HG03442 (cell line): Measurements from ENCODE around the gene STUM.

Experiments used
- ATAC-seq: cut with Tn5 transposase; IDR thresholded peaks from one replicate; pipeline ENCODE4 v1.9.1; 2021; ENCODE audit warnings: mild to moderate bottlenecking, moderate library complexity; ENCODE audit not compliant: unreplicated experiment

Gene STUM

GRCh38 chr1:226649244-226649643, 100.7 kb downstream of the STUM start:
- ATAC-seq: no peak

GRCh38 chr1:226649780-226650179, 101.2 kb downstream of the STUM start:
- ATAC-seq: no peak

- ATAC-seq: no peak
Observed at GRCh38 chr1:226650236-226650841, 101.8 kb downstream of the STUM start.

- no peak for ATAC-seq
Observed at GRCh38 chr1:226651041-226651731, 102.6 kb downstream of the STUM start.

- no peak for ATAC-seq
Observed at GRCh38 chr1:226651732-226652105, 103.2 kb downstream of the STUM start.

GRCh38 chr1:226652613-226653012, 104.0 kb downstream of the STUM start:
- ATAC-seq: no peak

GRCh38 chr1:226653311-226653921, 104.9 kb downstream of the STUM start:
- ATAC-seq: peak; percentile 64

- ATAC-seq: no peak
Observed at GRCh38 chr1:226654046-226654667, 105.6 kb downstream of the STUM start.

- ATAC-seq: no peak
Observed at GRCh38 chr1:226654668-226655055, 106.1 kb downstream of the STUM start.

GRCh38 chr1:226655251-226656163, 106.9 kb downstream of the STUM start:
- ATAC-seq: no peak

- no peak for ATAC-seq
Observed at GRCh38 chr1:226656201-226656600, 107.6 kb downstream of the STUM start.

GRCh38 chr1:226656601-226657277, 108.2 kb downstream of the STUM start:
- no peak for ATAC-seq

- no peak for ATAC-seq
Observed at GRCh38 chr1:226657895-226658545, 109.5 kb downstream of the STUM start.

- ATAC-seq: no peak
Observed at GRCh38 chr1:226658546-226659125, 110.1 kb downstream of the STUM start.
